GM12864 (cell line): ENCODE results near the gene METTL9.
"Not testable (repeated sequence)": the region's sequence is repeated elsewhere in the genome, so short reads cannot be mapped to it uniquely, and the experiment has no call there.

ENCODE experiments used
- DNase-seq: peaks from one replicate; pipeline ENCODE4 v3.0.0-alpha.2; 2011; ENCODE audit warnings: low read depth
- H3K4me3 ChIP-seq: 2 replicates; pipeline ENCODE4 v1.5.1; 2011; ENCODE audit warnings: mild to moderate bottlenecking, low read depth, low read length, control low read depth
- CTCF ChIP-seq: IDR thresholded peaks from 2 replicates; pipeline ENCODE4 v1.5.1; 2011; ENCODE audit warnings: low read depth, mild to moderate bottlenecking, moderate library complexity, low read length, control low read depth, inconsistent platforms; ENCODE audit errors: missing control alignments

Gene METTL9

GRCh38 chr16:21628772-21629171 is 29.4 kb downstream of the METTL9 start:
- TF ChIP-seq CTCF = no peak
- no peak overlapping the region for H3K4me3 ChIP-seq
- no peak for DNase-seq

GRCh38 chr16:21629616-21630539 is 30.5 kb downstream of the METTL9 start:
- not testable (repeated sequence) for DNase-seq, H3K4me3 ChIP-seq

- DNase-seq, H3K4me3 ChIP-seq: not testable (repeated sequence)
Observed at GRCh38 chr16:21630866-21631265, 31.5 kb downstream of the METTL9 start.

- not testable (repeated sequence) for H3K4me3 ChIP-seq
Observed at GRCh38 chr16:21631376-21631775, 32.0 kb downstream of the METTL9 start.

GRCh38 chr16:21631951-21632575 is 32.7 kb downstream of the METTL9 start:
- not testable (repeated sequence) for H3K4me3 ChIP-seq, DNase-seq

More at GRCh38 chr16:21631376-21631775, 32.0 kb downstream of the METTL9 start:
- DNase-seq = not testable (repeated sequence)

- DNase-seq = no peak
- no peak for TF ChIP-seq CTCF
- no peak overlapping the region for H3K4me3 ChIP-seq
Observed at GRCh38 chr16:21634216-21634615, 34.8 kb downstream of the METTL9 start.

- not testable (repeated sequence) for H3K4me3 ChIP-seq, DNase-seq
Observed at GRCh38 chr16:21635694-21636093, 36.3 kb downstream of the METTL9 start.

GRCh38 chr16:21637032-21637968 is 37.9 kb downstream of the METTL9 start:
- TF ChIP-seq CTCF = no peak
- no peak for DNase-seq

GRCh38 chr16:21638573-21638975 is 39.2 kb downstream of the METTL9 start:
- TF ChIP-seq CTCF = no peak
- DNase-seq = no peak
- no peak overlapping the region for H3K4me3 ChIP-seq

More at GRCh38 chr16:21637032-21637968, 37.9 kb downstream of the METTL9 start:
- H3K4me3 ChIP-seq = no peak overlapping the region
